GM12878 (cell line): ENCODE measurements around the gene SEPTIN14. TPM values are rescaled to one million over a fixed set of nuclear protein-coding genes. Genes with fewer than 3 reads are reported as not detected.
"Not testable (repeated sequence)": the region's sequence is repeated elsewhere in the genome, so short reads cannot be mapped to it uniquely, and the experiment has no call there.

Source experiments
- ATAC-seq: fragments of 200-7000 bp; cut with Tn5 transposase; 3 replicates; pipeline ENCODE4 v1.9.1; 2020; ENCODE audit warnings: mild to moderate bottlenecking, moderate library complexity
- Bru-seq: library from RNA; stranded (reverse); fragments of 400-500 nt; gene quantifications from one replicate; lab custom pipeline; 2021; lab: Mats Ljungman, UMichigan
- BruChase-seq, 2 experiments: library from RNA; stranded (reverse); fragments of 400-500 nt; gene quantifications; one replicate each; lab custom pipeline; 2021; lab: Mats Ljungman, UMichigan
- BruUV-seq: library from RNA; stranded (reverse); fragments of 400-500 nt; replicated peaks from 2 replicates; lab custom pipeline; 2021; lab: Mats Ljungman, UMichigan
- CTCF ChIA-PET: fragments of 300-600 bp; sonication (Branson Sonifier 250); formaldehyde crosslinking; extraction: SDS; loops from one replicate; lab custom pipeline; 2021; ENCODE audit warnings: inconsistent platforms; lab: Yijun Ruan, JAX
- POLR2A ChIA-PET: fragments of 350-600 bp; formaldehyde crosslinking; extraction: SDS; loops from one replicate; lab custom pipeline; 2021; ENCODE audit warnings: inconsistent platforms; lab: Charles Lee
- RAD21 ChIA-PET: fragments of 300-600 bp; sonication (Branson Sonifier 250); formaldehyde crosslinking; loops from one replicate; lab custom pipeline; 2023; ENCODE audit warnings: antibody characterized with exemption; ENCODE audit not compliant: unreplicated experiment; lab: Charles Lee
- SMC1A ChIA-PET: fragments of 300-600 bp; sonication (Branson Sonifier 250); formaldehyde crosslinking; loops from one replicate; lab custom pipeline; 2023; ENCODE audit not compliant: unreplicated experiment, uncharacterized antibody; lab: Charles Lee
- DNase-seq: peaks from one replicate; pipeline ENCODE4 v3.0.0-alpha.2; 2011; ENCODE audit warnings: low read depth, low spot score
- FAIRE-seq: peaks from 3 replicates; lab custom pipeline; 2011; peaks lifted over from hg19 to GRCh38; lab: Jason Lieb, UNC
- H2AFZ ChIP-seq: 2 replicates; pipeline ENCODE4 v1.6.0; 2011; ENCODE audit warnings: low read depth, low read length, control low read depth; ENCODE audit not compliant: control insufficient read depth
- H3K27ac ChIP-seq: 2 replicates; pipeline ENCODE4 v1.5.1; 2011; ENCODE audit warnings: control low read depth; ENCODE audit not compliant: control insufficient read depth, insufficient read depth
- H3K27me3 ChIP-seq, 2 experiments: replicated peaks in 1 of 2; 2 replicates each; pipeline versions ENCODE4 v1.6.0 to v1.6.1; 2011; ENCODE audit warnings: low read length in 1 of 2; ENCODE audit not compliant: control insufficient read depth in 2 of 2, insufficient read depth in 2 of 2
- H3K36me3 ChIP-seq, 2 experiments: 2 replicates each; pipeline ENCODE4 v1.5.1; 2011; ENCODE audit warnings: low read length in 1 of 2; ENCODE audit not compliant: control insufficient read depth in 2 of 2, insufficient read depth in 2 of 2
- H3K4me1 ChIP-seq: 2 replicates; pipeline ENCODE4 v1.6.1; 2011; ENCODE audit warnings: mild to moderate bottlenecking, low read length, moderate library complexity, mixed read lengths; ENCODE audit not compliant: control insufficient read depth, insufficient read depth
- H3K4me2 ChIP-seq: 2 replicates; pipeline ENCODE4 v1.6.0; 2011; ENCODE audit warnings: control low read depth; ENCODE audit not compliant: control insufficient read depth, insufficient read depth
- H3K4me3 ChIP-seq: fragments of 200-600 bp; sonication (generic); 2 replicates; pipeline ENCODE4 v1.5.1; 2016
- H3K79me2 ChIP-seq: 2 replicates; pipeline ENCODE4 v1.6.0; 2011; ENCODE audit warnings: low read length; ENCODE audit not compliant: control insufficient read depth, insufficient read depth
- H3K9ac ChIP-seq: 2 replicates; pipeline ENCODE4 v1.8.0; 2011; ENCODE audit warnings: low read length, control low read depth, mixed read lengths; ENCODE audit not compliant: control insufficient read depth, insufficient read depth
- H3K9me3 ChIP-seq: replicated peaks from 3 replicates; pipeline ENCODE4 v1.5.1; 2011; ENCODE audit warnings: mild to moderate bottlenecking, low read length; ENCODE audit not compliant: control insufficient read depth, insufficient read depth
- H4K20me1 ChIP-seq: 2 replicates; pipeline ENCODE4 v1.6.0; 2011; ENCODE audit not compliant: control insufficient read depth, insufficient read depth
- IRF4 ChIP-seq: IDR thresholded peaks from 2 replicates; pipeline ENCODE4 v1.6.1; 2011; ENCODE audit warnings: low read depth, low read length
- JUNB ChIP-seq: IDR thresholded peaks from 2 replicates; pipeline ENCODE4 v1.6.1; 2016; ENCODE audit warnings: antibody characterized with exemption, mild to moderate bottlenecking
- NFYA ChIP-seq: IDR thresholded peaks from 2 replicates; pipeline ENCODE4 v1.6.1; 2011; ENCODE audit warnings: low read depth, mild to moderate bottlenecking, low read length, improper control_type of control experiment, borderline replicate concordance
- RELB ChIP-seq: fragments of 450-650 bp; IDR thresholded peaks from 2 replicates; pipeline ENCODE4 v1.6.1; 2017; ENCODE audit warnings: low read depth, mild to moderate bottlenecking, moderate library complexity
- WGBS: methylation state at CpG from one replicate; pipeline ENCODE4 v1.1.6; 2016; ENCODE audit warnings: low lambda C conversion rate; ENCODE audit not compliant: insufficient replicate concordance, insufficient coverage; ENCODE audit errors: missing lambda C conversion rate; 5-methylcytosine and 5-hydroxymethylcytosine counted together
- in situ Hi-C: fragments of 300-500 bp; cut with MboI; formaldehyde crosslinking; loops from 9 replicates; pipeline ENCODE4 v1.14.3; 2018; ENCODE audit warnings: mixed read lengths
- intact Hi-C: fragments of 100-400 bp; cut with micrococcal nuclease; formaldehyde crosslinking; loops from one replicate; pipeline ENCODE4 v1.14.2; 2022; ENCODE audit not compliant: unreplicated experiment
- long read RNA-seq, 2 experiments: library from polyadenylated mRNA; unstranded; transcript quantifications; one replicate each; pipeline ENCODE4 v2.0.0, GENCODE V29; 2019 to 2020
- polyA minus RNA-seq, 3 experiments: library from RNA; depleted of rRNA, polyadenylated mRNA; stranded (reverse); fragments of >200 nt; gene quantifications; 2 replicates each; pipeline ENCODE4 v1.2.3, GENCODE V29; 2011
- polyA plus RNA-seq, 11 experiments: library from polyadenylated mRNA; depleted of rRNA in 4 of 11; unstranded in 6 of 11; stranded (reverse) in 5 of 11; fragments of >200 nt; fragmentation: Nextera tagmentation in 4 of 11; fragmentation: Illumina TruSeq in 1 of 11; extraction: Ambion mirVana in 4 of 11; extraction: Trizol in 1 of 11; gene quantifications; 1 replicate in 1 of 11; 2 replicates in 10 of 11; pipeline versions ENCODE4 v1.2.1 to v1.2.3, GENCODE V29; 2011 to 2016; ENCODE audit warnings: inconsistent platforms in 2 of 11, missing spikeins in 2 of 11, low read depth in 1 of 11
- total RNA-seq, 4 experiments: library from RNA; depleted of rRNA in 3 of 4; stranded (reverse); fragments of >200 nt in 3 of 4; fragmentation: Illumina TruSeq in 1 of 4; extraction: Trizol in 1 of 4; gene quantifications; 2 replicates each; pipeline versions ENCODE4 v1.2.1 to v1.2.3, GENCODE V29; 2013 to 2021
- TF ChIP-seq, protein P1 (sequence below): fragments of 450-650 bp; IDR thresholded peaks from 2 replicates; pipeline ENCODE4 v1.6.1; 2018; ENCODE audit warnings: mild to moderate bottlenecking, low read depth, moderate library complexity; ENCODE audit not compliant: partially characterized antibody

The SEPTIN14 gene
- not detected in 2 replicates for total RNA-seq (2013; cell fraction: nucleolus; rRNA removed)
- total RNA-seq (2014; rRNA removed), result not detected in 2 replicates
- total RNA-seq (2014; rRNA removed; fragmentation: Illumina TruSeq; extraction: Trizol), result not detected in 2 replicates
- total RNA-seq (2021), result not detected in 2 replicates
- not detected for polyA plus RNA-seq (2011; ENCODE audit: low read depth)
- polyA plus RNA-seq (2011; rRNA removed), result not detected in 2 replicates
- polyA plus RNA-seq (2011; cell fraction: cytosol; rRNA removed), result not detected in 2 replicates
- not detected in 2 replicates for polyA plus RNA-seq (2011; cell fraction: nucleus; rRNA removed)
- polyA plus RNA-seq (2012), result not detected in 2 replicates
- polyA plus RNA-seq (2014; fragmentation: Illumina TruSeq; extraction: Trizol), result 0.01 TPM in 1 of 2 replicates, not detected in the other
- polyA plus RNA-seq (2014; fragmentation: Nextera tagmentation; extraction: Ambion mirVana), result not detected
- not detected in 2 replicates for polyA plus RNA-seq (2014; rRNA removed)
- polyA plus RNA-seq (2016; fragmentation: Nextera tagmentation; extraction: Ambion mirVana), result not detected
- polyA minus RNA-seq (2011; rRNA and poly(A)+ RNA removed), result not detected in 2 replicates
- not detected in 2 replicates for polyA minus RNA-seq (2011; cell fraction: cytosol; rRNA and poly(A)+ RNA removed)
- not detected in 2 replicates for polyA minus RNA-seq (2011; cell fraction: nucleus; rRNA and poly(A)+ RNA removed)
- Bru-seq, nascent RNA, result not detected
- BruChase-seq, experiment 1, labeled RNA remaining after a 6-hour chase, result percentile 1 among the genes with signal in this experiment
- percentile 0 among the genes with signal in this experiment for BruChase-seq, experiment 2, labeled RNA remaining after a 2-hour chase
- long read RNA-seq, experiment 1, result 0 reads
- long read RNA-seq, experiment 2, result 0 reads

GRCh38 chr7:55862652-55863051 is at the start of gene SEPTIN14:
Gene SEPTIN14, minus strand, starts transcription at chr7:55862752. Its CDS starts 756 bp downstream, at chr7:55861996.
- H3K9me3 ChIP-seq, H4K20me1 ChIP-seq, H3K27ac ChIP-seq, H3K79me2 ChIP-seq, H3K9ac ChIP-seq, POLR2A ChIA-PET, H2AFZ ChIP-seq, H3K4me3 ChIP-seq, H3K36me3 ChIP-seq, RAD21 ChIA-PET, DNase-seq, intact Hi-C loops, BruUV-seq, in situ Hi-C loops, FAIRE-seq, SMC1A ChIA-PET, H3K4me2 ChIP-seq, H3K27me3 ChIP-seq, H3K4me1 ChIP-seq, ATAC-seq: not testable (repeated sequence)
- WGBS, result 2% methylated on average over 2 of the region's 2 CpGs
- CTCF ChIA-PET, result interaction anchor here (1.0 kb wide), 1 partner anchor 15 kb away, joined by 3 read pairs; no protein-coding TSS in a partner anchor

DNA sequence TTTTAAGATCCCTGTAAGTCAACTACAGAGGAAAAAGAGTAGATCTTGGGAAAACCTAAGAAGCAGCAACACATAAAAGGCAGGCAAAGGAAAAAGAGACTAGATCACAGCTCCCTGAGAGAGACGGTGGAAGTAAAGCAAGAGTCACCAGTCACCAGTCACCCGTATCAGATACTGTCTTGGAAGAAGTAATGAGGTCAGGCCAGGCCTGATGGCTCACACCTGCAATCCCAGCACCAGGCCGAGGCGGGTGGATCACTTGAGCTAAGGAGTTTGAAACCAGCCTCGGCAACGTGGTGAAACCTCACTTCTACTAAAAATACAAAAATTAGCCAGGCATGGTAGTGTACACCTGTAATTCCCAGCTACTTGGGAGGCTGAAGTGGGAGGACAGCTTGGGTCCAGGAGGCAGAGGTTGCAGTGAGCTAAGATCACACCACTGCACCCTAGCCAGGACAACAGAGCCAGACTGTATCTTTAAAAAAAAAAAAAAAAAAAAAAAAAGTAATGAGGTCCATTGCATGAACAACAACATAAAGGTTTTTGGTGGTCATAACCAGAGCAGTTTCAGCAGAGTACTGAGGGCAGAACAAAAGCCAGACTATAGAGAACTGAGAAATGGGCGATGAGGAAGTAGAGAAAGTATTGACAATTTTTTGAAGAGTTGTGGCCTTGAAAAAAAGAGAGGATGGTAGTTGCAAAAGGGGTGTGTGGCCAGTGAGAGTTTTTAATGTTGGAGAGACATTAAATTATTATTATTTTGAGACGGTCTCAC is 41.6 kb upstream of the SEPTIN14 start:
- in situ Hi-C loops (no loop called here), intact Hi-C loops (loop anchor here (5.0 kb wide), 1 partner anchor 48 kb away; the partner anchor contains the start of gene MRPS17)
- Histone ChIP-seq H3K4me1 (peaks cover 11% of the 10 kb centered on the region; the same call in 1 of the 2 replicates), H3K4me2 (peak overlapping the region; percentile 45; the same call in 1 of the 2 replicates), H3K9me3 (no peaks in the 10 kb centered on the region; the same call in 2 of the 3 replicates), H3K79me2 (no peaks in the 10 kb centered on the region), H4K20me1 (no peaks in the 10 kb centered on the region), H3K4me3 (no peak overlapping the region), H3K27me3 (no peaks in the 10 kb centered on the region), H3K27ac (peak overlapping the region; percentile 39; the same call in 1 of the 2 replicates), H2AFZ (no peak overlapping the region; the same call in 1 of the 2 replicates), H3K9ac (no peak overlapping the region), H3K36me3 (no peaks in the 10 kb centered on the region)
- ChIA-PET CTCF (no interaction called here), RAD21 (interaction anchor here (0.6 kb wide), 1 partner anchor 161 kb away, joined by 4 read pairs; no protein-coding TSS in a partner anchor), POLR2A (no interaction called here), SMC1A (no interaction called here)
- no peak for FAIRE-seq
- ATAC-seq, result peak; percentile 97
- DNase-seq, result peak; percentile 53
- 7% methylated on average over 7 of the region's 8 CpGs for WGBS
- no TSS peak for BruUV-seq
- TF ChIP-seq IRF4 (peak; percentile 69; the same call in 1 of the 2 replicates), RELB (peak; percentile 44; the same call in 1 of the 2 replicates), JUNB (no peak; the same call in 1 of the 2 replicates), NFYA (no peak)
- TF ChIP-seq, protein P1, sequence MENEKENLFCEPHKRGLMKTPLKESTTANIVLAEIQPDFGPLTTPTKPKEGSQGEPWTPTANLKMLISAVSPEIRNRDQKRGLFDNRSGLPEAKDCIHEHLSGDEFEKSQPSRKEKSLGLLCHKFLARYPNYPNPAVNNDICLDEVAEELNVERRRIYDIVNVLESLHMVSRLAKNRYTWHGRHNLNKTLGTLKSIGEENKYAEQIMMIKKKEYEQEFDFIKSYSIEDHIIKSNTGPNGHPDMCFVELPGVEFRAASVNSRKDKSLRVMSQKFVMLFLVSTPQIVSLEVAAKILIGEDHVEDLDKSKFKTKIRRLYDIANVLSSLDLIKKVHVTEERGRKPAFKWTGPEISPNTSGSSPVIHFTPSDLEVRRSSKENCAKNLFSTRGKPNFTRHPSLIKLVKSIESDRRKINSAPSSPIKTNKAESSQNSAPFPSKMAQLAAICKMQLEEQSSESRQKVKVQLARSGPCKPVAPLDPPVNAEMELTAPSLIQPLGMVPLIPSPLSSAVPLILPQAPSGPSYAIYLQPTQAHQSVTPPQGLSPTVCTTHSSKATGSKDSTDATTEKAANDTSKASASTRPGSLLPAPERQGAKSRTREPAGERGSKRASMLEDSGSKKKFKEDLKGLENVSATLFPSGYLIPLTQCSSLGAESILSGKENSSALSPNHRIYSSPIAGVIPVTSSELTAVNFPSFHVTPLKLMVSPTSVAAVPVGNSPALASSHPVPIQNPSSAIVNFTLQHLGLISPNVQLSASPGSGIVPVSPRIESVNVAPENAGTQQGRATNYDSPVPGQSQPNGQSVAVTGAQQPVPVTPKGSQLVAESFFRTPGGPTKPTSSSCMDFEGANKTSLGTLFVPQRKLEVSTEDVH, result no peak
